ENCODE measurements around the gene COL9A3.

DNA sequence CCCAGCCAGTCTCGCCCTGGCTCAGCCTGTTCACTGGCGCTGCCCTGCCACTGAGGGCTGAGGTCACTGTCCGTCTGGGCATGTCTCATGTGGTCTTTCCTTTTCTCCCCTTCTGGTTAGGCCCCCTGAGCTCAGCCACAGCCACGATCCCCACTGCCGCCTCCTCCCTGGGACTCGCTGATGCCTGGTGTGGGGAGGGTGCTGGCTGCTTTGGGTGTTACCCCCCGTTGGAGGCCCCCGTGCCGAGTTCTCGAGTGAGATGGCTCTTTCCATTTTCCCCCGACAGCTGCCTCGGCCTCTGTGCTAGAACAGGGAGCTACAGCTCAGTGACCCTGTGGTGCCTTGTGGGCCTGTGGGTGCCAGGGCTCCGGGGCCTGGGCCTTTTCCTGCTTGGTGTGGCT is 59.7 kb downstream of the COL9A3 start:
- no peak for TF ChIP-seq CTCF (IDR thresholded peaks at IDR 0.05; ENCODE audit: low read length)
- TF ChIP-seq EZH2 (optimal IDR thresholded peaks at IDR 0.05; ENCODE audit: low read depth, low read length) = no peak

All from MM.1S (cell line).